HEK293 (cell line): ENCODE measurements around the gene TIPRL.

ENCODE experiments used
- CTCF ChIA-PET: fragments of 350-600 bp; formaldehyde crosslinking; extraction: SDS; loops from one replicate; lab custom pipeline; 2021; ENCODE audit warnings: antibody characterized with exemption; lab: Yijun Ruan, JAX
- POLR2A ChIA-PET: fragments of 300-600 bp; formaldehyde crosslinking; extraction: SDS; loops from one replicate; lab custom pipeline; 2020; ENCODE audit warnings: antibody characterized with exemption, inconsistent platforms; lab: Yijun Ruan, JAX
- H3K27ac ChIP-seq: fragments of 200-500 bp; sonication (Bioruptor generic); 2 replicates; pipeline ENCODE4 v1.5.1; 2014; ENCODE audit warnings: low read depth, low read length, control low read depth, inconsistent platforms; ENCODE audit errors: extremely low read depth
- H3K36me3 ChIP-seq, 2 experiments: fragments of 200-500 bp in 1 of 2; sonication (Bioruptor generic) in 1 of 2; 1 replicate in 1 of 2; 2 replicates in 1 of 2; pipeline ENCODE4 v1.5.1; 2014 to 2017; ENCODE audit warnings: inconsistent platforms in 2 of 2, low read length in 2 of 2; ENCODE audit not compliant: control insufficient read depth in 2 of 2, insufficient read depth in 1 of 2
- H3K4me1 ChIP-seq: fragments of 200-500 bp; sonication (Bioruptor generic); 2 replicates; pipeline ENCODE4 v1.5.1; 2014; ENCODE audit warnings: mild to moderate bottlenecking, low read length, inconsistent platforms; ENCODE audit not compliant: control insufficient read depth, insufficient read depth
- H3K4me3 ChIP-seq: 2 replicates; pipeline ENCODE4 v1.5.1; 2011; ENCODE audit warnings: low read depth, mild to moderate bottlenecking, control low read depth, low read length, moderate library complexity
- H3K9me3 ChIP-seq: fragments of 200-500 bp; sonication (Bioruptor generic); 2 replicates; pipeline ENCODE4 v1.5.1; 2014; ENCODE audit warnings: low read depth, low read length, inconsistent platforms; ENCODE audit not compliant: control insufficient read depth, insufficient read depth
- BCL11A ChIP-seq: fragments of 450-650 bp; formaldehyde crosslinking; IDR thresholded peaks from 2 replicates; pipeline ENCODE4 v1.5.1; 2016; ENCODE audit warnings: low read depth, missing biosample characterization, missing genetic modification characterization
- HOXA7 ChIP-seq: sonication (generic); formaldehyde crosslinking; IDR thresholded peaks from 2 replicates; pipeline ENCODE4 v1.8.1; 2022; ENCODE audit warnings: missing genetic modification reagents, borderline replicate concordance
- KLF16 ChIP-seq: fragments of 450-650 bp; formaldehyde crosslinking; IDR thresholded peaks from 2 replicates; pipeline ENCODE4 v1.5.1; 2017; ENCODE audit warnings: missing biosample characterization, missing genetic modification characterization
- ZNF2 ChIP-seq: fragments of 450-650 bp; formaldehyde crosslinking; IDR thresholded peaks from 2 replicates; pipeline ENCODE4 v1.5.1; 2016; ENCODE audit warnings: missing biosample characterization, missing genetic modification characterization
- ZNF221 ChIP-seq: fragments of 450-650 bp; formaldehyde crosslinking; IDR thresholded peaks from 2 replicates; pipeline ENCODE4 v1.5.1; 2017; ENCODE audit warnings: missing biosample characterization, missing genetic modification characterization, borderline replicate concordance
- ZNF404 ChIP-seq: fragments of 450-650 bp; formaldehyde crosslinking; IDR thresholded peaks from 2 replicates; pipeline ENCODE4 v1.5.1; 2017; ENCODE audit warnings: missing biosample characterization, missing genetic modification characterization
- ZNF791 ChIP-seq: fragments of 450-650 bp; formaldehyde crosslinking; IDR thresholded peaks from 2 replicates; pipeline ENCODE4 v1.5.1; 2016; ENCODE audit warnings: missing biosample characterization, missing genetic modification characterization
- TF ChIP-seq, protein P1 (sequence below): fragments of 450-650 bp; formaldehyde crosslinking; IDR thresholded peaks from 2 replicates; pipeline ENCODE4 v1.5.1; 2016; ENCODE audit warnings: missing biosample characterization, missing genetic modification characterization, low read depth
- TF ChIP-seq, protein P2 (sequence below): fragments of 450-650 bp; formaldehyde crosslinking; IDR thresholded peaks from 2 replicates; pipeline ENCODE4 v1.5.1; 2017; ENCODE audit warnings: missing biosample characterization, missing genetic modification characterization
- TF ChIP-seq, protein P3 (sequence below): fragments of 450-650 bp; formaldehyde crosslinking; conservative IDR thresholded peaks from 2 replicates; pipeline ENCODE4 v1.5.1; 2016; ENCODE audit warnings: low read depth, missing biosample characterization, missing genetic modification characterization
- TF ChIP-seq, protein P4 (sequence below): fragments of 450-650 bp; formaldehyde crosslinking; IDR thresholded peaks from 2 replicates; pipeline ENCODE4 v1.5.1; 2016; ENCODE audit warnings: missing biosample characterization, missing genetic modification characterization

Gene TIPRL

GRCh38 chr1:168164771-168165170, 14.0 kb upstream of the TIPRL start (continued):
- TF ChIP-seq ZNF404 (tag by site-specific recombination): no peak

GRCh38 chr1:168167806-168168205, 11.0 kb upstream of the TIPRL start:
- CTCF ChIA-PET: interaction anchor here (1.3 to 1.4 kb wide), 2 partner anchors 10 to 22 kb away, joined by 5 to 7 read pairs; no protein-coding TSS in a partner anchor

More at GRCh38 chr1:168167806-168168205, 11.0 kb upstream of the TIPRL start:
- H3K4me1 ChIP-seq: no peaks in the 10 kb centered on the region
- TF ChIP-seq BCL11A (no peak), ZNF221 (tag by site-specific recombination) (no peak), ZNF791 (tag by site-specific recombination) (no peak), HOXA7 (CRISPR knock-in tag) (no peak), ZNF2 (tag by site-specific recombination) (no peak), KLF16 (no peak)
- TF ChIP-seq, protein P1, sequence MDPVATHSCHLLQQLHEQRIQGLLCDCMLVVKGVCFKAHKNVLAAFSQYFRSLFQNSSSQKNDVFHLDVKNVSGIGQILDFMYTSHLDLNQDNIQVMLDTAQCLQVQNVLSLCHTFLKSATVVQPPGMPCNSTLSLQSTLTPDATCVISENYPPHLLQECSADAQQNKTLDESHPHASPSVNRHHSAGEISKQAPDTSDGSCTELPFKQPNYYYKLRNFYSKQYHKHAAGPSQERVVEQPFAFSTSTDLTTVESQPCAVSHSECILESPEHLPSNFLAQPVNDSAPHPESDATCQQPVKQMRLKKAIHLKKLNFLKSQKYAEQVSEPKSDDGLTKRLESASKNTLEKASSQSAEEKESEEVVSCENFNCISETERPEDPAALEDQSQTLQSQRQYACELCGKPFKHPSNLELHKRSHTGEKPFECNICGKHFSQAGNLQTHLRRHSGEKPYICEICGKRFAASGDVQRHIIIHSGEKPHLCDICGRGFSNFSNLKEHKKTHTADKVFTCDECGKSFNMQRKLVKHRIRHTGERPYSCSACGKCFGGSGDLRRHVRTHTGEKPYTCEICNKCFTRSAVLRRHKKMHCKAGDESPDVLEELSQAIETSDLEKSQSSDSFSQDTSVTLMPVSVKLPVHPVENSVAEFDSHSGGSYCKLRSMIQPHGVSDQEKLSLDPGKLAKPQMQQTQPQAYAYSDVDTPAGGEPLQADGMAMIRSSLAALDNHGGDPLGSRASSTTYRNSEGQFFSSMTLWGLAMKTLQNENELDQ (tag by site-specific recombination): no peak
- TF ChIP-seq, protein P2, sequence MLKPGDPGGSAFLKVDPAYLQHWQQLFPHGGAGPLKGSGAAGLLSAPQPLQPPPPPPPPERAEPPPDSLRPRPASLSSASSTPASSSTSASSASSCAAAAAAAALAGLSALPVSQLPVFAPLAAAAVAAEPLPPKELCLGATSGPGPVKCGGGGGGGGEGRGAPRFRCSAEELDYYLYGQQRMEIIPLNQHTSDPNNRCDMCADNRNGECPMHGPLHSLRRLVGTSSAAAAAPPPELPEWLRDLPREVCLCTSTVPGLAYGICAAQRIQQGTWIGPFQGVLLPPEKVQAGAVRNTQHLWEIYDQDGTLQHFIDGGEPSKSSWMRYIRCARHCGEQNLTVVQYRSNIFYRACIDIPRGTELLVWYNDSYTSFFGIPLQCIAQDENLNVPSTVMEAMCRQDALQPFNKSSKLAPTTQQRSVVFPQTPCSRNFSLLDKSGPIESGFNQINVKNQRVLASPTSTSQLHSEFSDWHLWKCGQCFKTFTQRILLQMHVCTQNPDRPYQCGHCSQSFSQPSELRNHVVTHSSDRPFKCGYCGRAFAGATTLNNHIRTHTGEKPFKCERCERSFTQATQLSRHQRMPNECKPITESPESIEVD (tag by site-specific recombination): no peak
- TF ChIP-seq, protein P3, sequence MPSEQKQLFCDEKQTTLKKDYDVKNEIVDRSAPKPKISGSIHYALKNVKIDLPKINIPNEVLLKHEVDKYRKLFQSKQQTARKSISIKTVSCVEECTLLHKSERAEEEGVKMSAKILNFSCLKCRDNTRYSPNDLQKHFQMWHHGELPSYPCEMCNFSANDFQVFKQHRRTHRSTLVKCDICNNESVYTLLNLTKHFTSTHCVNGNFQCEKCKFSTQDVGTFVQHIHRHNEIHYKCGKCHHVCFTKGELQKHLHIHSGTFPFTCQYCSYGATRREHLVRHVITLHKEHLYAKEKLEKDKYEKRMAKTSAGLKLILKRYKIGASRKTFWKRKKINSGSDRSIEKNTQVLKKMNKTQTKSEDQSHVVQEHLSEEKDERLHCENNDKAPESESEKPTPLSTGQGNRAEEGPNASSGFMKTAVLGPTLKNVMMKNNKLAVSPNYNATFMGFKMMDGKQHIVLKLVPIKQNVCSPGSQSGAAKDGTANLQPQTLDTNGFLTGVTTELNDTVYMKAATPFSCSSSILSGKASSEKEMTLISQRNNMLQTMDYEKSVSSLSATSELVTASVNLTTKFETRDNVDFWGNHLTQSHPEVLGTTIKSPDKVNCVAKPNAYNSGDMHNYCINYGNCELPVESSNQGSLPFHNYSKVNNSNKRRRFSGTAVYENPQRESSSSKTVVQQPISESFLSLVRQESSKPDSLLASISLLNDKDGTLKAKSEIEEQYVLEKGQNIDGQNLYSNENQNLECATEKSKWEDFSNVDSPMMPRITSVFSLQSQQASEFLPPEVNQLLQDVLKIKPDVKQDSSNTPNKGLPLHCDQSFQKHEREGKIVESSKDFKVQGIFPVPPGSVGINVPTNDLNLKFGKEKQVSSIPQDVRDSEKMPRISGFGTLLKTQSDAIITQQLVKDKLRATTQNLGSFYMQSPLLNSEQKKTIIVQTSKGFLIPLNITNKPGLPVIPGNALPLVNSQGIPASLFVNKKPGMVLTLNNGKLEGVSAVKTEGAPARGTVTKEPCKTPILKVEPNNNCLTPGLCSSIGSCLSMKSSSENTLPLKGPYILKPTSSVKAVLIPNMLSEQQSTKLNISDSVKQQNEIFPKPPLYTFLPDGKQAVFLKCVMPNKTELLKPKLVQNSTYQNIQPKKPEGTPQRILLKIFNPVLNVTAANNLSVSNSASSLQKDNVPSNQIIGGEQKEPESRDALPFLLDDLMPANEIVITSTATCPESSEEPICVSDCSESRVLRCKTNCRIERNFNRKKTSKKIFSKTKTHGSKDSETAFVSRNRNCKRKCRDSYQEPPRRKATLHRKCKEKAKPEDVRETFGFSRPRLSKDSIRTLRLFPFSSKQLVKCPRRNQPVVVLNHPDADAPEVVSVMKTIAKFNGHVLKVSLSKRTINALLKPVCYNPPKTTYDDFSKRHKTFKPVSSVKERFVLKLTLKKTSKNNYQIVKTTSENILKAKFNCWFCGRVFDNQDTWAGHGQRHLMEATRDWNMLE (tag by site-specific recombination): no peak
- TF ChIP-seq, protein P4, sequence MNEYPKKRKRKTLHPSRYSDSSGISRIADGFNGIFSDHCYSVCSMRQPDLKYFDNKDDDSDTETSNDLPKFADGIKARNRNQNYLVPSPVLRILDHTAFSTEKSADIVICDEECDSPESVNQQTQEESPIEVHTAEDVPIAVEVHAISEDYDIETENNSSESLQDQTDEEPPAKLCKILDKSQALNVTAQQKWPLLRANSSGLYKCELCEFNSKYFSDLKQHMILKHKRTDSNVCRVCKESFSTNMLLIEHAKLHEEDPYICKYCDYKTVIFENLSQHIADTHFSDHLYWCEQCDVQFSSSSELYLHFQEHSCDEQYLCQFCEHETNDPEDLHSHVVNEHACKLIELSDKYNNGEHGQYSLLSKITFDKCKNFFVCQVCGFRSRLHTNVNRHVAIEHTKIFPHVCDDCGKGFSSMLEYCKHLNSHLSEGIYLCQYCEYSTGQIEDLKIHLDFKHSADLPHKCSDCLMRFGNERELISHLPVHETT (tag by site-specific recombination): no peak
- no peak overlapping the region for H3K4me3 ChIP-seq
- H3K27ac ChIP-seq: no peak overlapping the region
- POLR2A ChIA-PET: interaction anchor here (0.6 to 0.8 kb wide), 2 partner anchors 10 to 62 kb away, joined by 3 to 5 read pairs; no protein-coding TSS in a partner anchor
- H3K9me3 ChIP-seq: no peaks in the 10 kb centered on the region
- no peaks in the 10 kb centered on the region for H3K36me3 ChIP-seq
